Choroid plexus epithelial cell (primary cell): ENCODE measurements around the gene MRPL12.

ENCODE experiments used
- DNase-seq: peaks from one replicate; pipeline ENCODE4 v3.0.0-alpha.2; 2010; ENCODE audit warnings: low read depth
- H3K4me3 ChIP-seq: 2 replicates; pipeline ENCODE4 v1.5.1; 2011; ENCODE audit warnings: low read depth, mild to moderate bottlenecking, control low read depth, low read length, moderate library complexity
- CTCF ChIP-seq: conservative IDR thresholded peaks from 2 replicates; pipeline ENCODE4 v1.5.1; 2011; ENCODE audit warnings: low read depth, mild to moderate bottlenecking, control low read depth, inconsistent platforms, low read length, moderate library complexity

MRPL12 gene

GRCh38 chr17:81716674-81716996 lies 13.5 kb downstream of the MRPL12 start:
- no peak for DNase-seq
- no peak overlapping the region for H3K4me3 ChIP-seq
- no peak for TF ChIP-seq CTCF

- TF ChIP-seq CTCF = no peak
- no peak for DNase-seq
- no peak overlapping the region for H3K4me3 ChIP-seq
These were observed 14.0 kb downstream of the MRPL12 start for GRCh38 chr17:81717049-81717765.

- no peak overlapping the region for H3K4me3 ChIP-seq
- no peak for DNase-seq
- no peak for TF ChIP-seq CTCF
These were observed 14.6 kb downstream of the MRPL12 start for GRCh38 chr17:81717766-81718089.

- no peak for DNase-seq
- no peak for TF ChIP-seq CTCF
- H3K4me3 ChIP-seq = no peak overlapping the region
These were observed 16.5 kb downstream of the MRPL12 start for GRCh38 chr17:81719410-81720266.

- no peak for TF ChIP-seq CTCF
- no peak overlapping the region for H3K4me3 ChIP-seq
- no peak for DNase-seq
These were observed 17.3 kb downstream of the MRPL12 start for GRCh38 chr17:81720267-81721071.

- no peak overlapping the region for H3K4me3 ChIP-seq
- no peak for TF ChIP-seq CTCF
- DNase-seq = peak; percentile 23
These were observed 19.3 kb downstream of the MRPL12 start for GRCh38 chr17:81722184-81723120.
